H4 (cell line): ENCODE measurements around the gene TBC1D5. TPM values are rescaled to one million over a fixed set of nuclear protein-coding genes. Genes with fewer than 3 reads are reported as not detected.

Experiments used
- DNase-seq: peaks from one replicate; pipeline ENCODE4 v3.0.0-alpha.2; 2015; ENCODE audit warnings: low spot score
- total RNA-seq: library from RNA; depleted of rRNA; stranded (reverse); fragments of >200 nt; shearing (Covaris generic); gene quantifications from 2 replicates; pipeline ENCODE4 v1.2.3, GENCODE V29; 2014

TBC1D5 gene
- total RNA-seq, 1 experiment from 2014 or later, result 15.4 TPM

DNA sequence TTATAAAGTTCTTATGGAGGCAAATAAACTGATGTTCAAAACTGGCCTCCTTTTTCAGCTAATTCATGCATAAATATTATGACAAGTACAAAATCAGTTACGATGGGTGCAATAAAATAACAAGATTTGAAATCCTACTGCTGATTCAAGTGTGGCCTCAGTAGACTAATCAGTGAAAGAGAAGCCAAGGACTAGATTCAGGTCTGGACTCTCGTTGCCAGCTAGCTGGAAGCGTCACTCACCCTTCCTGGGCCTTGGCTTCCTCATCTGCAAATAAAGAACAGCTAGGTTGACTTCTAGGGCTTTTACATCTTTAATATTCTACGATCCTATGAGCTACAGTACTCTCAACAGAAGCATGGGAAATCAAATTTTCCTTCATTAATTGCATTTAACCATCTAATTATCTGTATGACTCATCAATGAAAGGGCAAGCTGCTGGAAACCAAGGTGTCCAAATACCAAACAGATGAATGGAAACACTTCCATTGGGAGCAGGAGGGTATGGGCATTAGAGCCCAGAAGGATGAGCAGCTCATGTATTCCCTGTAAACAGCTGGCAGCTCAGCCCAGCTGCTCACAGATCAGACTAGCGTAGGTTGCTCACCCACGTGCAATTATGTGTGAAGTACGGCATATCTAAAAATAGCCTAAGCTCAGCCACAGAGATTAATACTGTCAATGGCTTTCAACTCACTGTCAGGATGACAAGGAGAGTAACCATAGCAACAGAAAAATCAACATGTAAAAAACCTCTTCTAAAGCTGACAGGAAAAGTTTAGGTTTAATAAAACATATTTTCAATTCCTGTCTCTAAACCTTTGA lies 562.8 kb downstream of the TBC1D5 start:
- no peak for DNase-seq

DNA sequence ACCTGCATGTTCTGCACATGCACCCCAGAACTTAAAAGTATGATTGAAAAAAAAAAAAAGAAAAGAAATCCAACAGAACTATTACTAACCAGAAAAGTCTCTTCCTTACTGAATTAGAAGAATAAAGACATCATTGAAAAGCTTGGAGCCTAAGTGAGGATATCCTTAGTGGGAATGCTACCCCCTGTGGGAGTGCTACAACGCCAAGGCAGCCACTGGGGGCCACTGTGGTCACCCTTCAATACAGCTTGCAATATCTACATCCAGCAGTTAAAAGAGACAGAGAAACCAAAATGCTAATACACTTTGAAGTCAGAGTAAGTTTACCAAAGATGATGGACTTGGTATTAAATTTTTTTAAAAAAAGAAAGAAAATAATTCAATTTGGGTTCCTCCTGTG lies 565.7 kb downstream of the TBC1D5 start:
- no peak for DNase-seq

DNA sequence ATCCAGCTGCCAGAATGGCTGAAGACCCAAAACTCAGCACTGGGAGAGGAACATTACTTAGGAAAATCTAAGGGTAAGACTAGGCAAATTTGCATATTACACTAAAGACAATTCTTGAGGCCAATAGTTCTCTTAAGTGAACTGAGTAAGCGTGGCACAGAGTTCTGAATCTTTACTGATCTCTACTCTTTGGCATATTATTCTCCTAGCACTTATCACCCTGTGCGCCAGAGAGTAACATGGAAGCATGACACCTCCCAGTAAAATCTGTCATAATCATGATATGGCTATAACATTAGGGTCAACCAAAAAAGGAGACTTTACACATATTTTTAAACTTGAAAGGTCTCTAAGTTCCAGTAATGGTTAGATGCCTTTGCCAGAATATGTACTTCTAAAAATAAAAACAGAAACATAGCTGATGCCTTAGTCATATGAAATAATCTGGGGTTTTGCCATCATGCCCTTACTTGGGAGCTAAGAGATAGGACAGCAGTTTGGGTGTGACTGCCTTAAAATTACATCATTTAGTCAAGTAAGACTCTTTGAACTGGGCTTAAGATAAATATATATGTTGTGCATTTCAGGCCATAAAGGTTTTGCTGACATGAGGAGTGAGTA lies 567.1 kb downstream of the TBC1D5 start:
- no peak for DNase-seq

DNA sequence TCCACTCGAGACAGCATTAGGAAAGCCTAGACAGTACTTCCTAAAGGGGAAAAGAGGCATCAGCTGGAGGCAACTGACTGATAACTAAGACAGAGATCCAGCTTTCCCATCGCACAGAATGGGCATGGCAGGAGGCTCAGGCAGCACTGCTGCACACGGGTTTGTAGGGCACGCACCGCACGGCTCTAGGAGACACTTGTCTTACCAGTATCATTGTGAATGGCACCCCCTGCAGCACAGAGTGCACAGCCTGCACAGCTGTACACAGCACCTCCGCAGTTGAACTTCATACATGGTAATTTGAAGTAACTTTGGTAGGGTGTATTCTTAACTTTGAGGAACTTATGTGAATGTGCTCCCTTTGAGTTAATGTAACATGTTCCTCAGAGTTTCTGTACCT lies 576.1 kb downstream of the TBC1D5 start:
- DNase-seq, result no peak

DNA sequence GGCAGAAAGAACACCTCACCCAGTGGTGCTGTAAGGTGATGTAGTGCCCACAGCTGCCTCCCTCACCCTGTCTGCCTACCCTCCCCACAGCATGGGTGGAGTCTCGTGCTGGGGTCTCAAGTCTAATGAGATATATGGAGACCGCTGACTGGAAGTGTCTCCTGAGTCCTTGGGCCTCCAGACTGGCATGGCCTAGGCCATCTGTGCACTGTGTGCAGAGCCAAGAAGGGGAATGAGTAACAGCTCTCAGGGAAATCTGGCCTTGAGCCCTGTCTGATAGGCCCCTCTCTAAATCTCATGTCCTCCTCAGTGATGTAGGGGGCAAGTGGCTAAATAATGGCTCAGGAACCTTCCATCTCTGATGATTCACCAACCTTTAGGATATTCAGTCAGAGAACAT lies 580.3 kb downstream of the TBC1D5 start:
- no peak for DNase-seq

DNA sequence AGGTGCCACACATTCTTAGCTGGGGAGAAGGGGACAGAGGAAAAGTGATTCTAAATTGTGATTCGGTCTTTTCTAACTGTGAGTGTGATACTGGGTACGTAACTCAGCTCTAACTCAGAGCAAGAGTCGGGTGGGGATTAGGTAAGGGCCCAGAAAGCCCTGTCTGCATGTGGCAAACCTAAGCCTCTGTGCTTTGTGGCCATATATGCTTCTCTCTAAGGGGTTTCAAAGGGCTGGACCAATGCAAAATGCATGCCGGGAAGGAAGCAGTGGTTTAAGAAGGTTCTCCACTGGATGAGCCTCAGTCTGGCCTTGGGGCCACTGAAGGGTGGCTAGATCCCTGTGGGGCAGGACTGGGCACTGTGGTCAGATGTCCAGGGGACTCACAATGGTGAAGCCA lies 581.8 kb downstream of the TBC1D5 start:
- DNase-seq, result no peak

DNA sequence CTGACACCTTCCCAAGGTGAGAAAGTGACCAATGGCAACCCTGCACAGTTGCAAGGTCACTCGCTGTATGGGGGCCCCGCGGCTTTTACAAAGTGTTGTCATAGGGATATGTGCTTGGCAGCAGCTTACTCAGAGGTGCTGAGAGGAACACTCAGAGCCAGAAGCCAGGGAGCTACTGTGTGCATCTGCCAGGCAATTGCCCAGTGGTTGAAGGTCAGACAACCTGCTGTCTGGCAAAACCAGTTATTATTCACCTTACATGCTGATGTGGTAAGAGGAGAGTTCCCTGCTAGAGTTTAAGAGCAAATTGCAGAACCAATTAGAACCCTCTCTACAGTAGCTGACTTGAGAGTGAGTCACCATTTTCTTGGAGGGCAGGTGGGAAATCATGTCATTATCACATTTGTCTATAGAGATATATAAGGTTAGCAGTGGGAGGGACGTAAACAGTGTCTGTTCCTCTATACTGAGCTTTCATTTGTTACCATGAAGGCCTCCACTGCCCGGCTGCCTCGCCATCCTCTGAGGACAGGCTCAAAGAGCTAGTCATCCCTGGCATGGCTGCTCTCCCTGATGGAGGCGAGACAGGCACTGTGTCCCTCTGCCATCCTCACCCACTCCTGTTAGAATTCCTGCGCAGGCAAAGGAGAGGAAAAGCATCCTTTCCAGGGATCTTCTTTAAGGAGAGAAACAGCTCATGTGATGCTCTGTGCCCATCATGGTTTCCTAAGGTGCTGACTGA lies 583.3 kb downstream of the TBC1D5 start:
- no peak for DNase-seq

DNA sequence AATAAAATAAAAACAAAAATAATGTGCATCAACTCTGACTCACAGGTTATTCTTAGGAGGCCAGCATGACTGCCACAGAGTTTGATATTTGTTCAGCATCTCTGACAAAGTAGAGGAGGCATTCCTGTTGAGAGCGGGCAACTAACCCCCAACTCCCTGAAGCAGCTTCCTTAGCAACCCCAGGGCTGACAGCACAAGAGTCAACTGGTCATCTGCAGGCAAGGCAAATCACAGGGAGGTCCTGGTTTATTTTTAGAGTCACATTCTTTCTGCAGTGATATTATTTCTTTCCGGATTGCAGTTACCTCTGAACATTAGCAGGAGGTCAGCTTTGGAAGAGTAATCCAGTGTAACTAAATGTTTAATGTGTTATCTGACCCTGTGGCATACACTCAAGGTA lies 584.7 kb downstream of the TBC1D5 start:
- DNase-seq, result no peak

DNA sequence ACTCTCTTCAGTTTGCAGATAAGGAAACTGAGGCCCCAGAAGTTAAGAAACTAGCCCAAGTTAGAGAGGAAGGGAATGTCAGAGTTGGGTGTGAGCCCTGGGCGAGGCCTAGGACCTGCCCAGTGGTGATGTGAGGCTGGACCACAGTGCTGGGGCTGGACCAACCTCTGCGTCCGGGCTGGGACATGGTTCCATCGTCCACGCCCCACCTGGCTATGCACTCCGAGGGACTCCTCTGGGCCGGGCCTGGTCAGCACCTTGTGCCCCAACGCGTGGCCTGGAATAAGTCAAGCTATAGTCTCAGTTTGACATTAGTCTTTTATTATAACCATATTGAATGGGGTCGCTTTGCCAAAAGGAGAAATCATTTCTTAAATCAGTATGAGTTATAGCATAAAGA lies 585.6 kb downstream of the TBC1D5 start:
- no peak for DNase-seq

DNA sequence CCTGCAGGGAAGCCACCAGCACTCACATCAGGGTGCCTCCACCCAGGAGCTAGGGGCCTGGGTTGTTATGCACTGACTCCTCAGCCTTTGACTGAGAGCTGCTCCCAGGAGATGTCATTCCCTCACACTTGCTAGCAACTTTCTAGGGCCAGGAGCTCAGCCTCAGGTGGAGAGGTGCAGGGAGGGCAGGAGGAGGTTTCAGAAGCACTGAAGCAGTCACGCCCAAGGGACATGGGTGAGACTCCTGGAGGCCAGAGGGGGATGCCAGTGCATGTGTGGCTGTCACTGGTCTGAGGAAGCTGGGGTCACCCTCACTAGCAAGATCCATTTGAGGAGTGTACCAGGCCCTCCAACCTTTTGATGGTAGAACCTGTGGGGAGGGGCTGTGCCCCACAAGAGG lies 586.5 kb downstream of the TBC1D5 start:
- no peak for DNase-seq

DNA sequence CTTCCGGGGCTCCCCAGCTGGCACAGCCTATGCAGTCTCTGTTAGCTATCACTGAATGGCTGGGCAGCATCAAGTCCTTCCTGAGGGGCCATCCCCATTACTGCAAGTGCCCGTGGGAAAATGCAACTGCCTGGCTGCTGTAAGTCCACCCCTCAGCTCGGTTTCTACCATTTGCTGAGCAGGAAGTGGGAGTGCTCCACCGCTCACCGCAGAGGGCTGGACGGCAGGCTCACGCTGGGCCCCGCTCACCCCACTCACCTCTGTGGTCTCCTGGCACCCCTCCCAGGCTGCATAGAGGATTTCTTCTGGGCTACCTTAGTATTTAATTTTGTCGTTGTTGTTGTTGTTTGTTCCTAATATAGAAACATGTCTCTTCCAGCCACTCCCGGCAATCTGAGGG lies 587.5 kb downstream of the TBC1D5 start:
- no peak for DNase-seq

DNA sequence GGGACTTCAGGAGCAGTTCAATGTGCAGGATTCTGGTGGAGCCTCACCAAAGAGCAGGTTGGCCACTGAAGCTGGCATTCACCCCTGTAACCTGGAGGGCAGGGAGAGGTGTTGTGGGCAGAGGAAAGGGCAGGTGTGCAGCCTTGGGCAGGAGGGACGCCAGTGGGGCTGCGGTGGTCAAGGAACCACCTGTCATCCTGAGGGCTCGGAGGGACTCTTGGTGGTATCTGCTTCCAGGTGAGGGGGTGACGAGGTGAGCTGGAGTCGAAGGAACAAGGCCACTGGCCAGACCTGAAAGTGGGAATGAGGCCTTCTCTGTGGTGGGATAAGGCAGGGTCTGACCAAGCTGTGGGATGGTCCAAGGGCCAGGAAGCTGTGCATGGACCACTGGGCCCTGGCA lies 588.2 kb downstream of the TBC1D5 start:
- DNase-seq, result no peak

DNA sequence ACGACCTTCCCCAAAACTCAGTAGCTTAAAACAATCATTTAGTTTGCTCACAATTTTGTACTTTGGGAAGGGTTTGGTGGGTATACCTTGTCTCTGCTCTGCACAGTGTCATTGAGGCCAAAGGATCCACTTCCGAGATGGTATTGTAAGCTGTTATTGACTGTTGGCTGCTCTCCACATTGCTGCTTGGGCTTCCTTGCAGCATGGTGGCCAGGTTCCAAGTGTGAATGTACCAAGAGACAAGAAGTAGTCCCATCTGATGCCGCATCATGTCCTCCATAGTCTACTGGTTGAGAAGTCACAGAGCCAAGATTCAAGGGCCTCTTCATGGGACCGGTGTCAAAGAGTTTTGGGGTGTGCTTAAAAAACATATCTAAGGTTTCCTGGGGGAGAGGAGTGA lies 589.2 kb downstream of the TBC1D5 start:
- no peak for DNase-seq

DNA sequence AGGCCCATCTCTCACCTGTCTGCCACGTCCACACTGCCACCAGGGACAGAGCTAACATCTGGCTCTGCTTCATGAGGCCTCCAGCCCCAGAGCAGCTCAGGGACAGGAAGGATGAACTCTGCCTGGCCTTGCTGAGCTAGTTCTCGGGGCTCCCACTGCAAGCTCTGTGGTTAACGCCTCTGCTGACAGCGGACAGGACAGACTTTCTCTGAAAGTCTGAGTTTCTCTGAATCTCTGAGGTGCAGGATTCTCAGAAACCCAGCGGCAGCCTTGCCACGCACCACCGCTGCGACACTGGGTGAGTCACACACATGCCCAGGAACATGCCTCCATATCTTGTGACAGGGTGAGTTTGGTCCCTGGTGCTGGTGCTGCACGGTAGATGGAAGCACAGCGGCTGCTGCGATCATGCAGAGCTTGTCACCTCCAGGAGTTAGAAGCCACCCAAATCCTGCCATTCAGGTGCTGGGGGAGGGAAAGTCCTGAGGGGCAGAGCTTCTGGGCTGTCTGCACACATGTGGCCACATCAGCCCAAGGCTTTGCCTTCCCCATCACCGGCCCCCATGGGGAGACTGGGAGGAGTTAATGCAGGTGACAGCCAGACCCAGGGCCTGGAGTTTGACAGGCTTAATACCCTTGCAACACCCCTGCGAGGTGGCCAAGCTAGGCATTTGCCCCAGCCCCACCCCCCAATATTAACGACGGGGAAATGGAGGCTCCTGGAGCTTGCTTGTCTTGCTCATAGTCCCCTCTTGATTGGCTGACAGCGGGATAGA lies 590.6 kb downstream of the TBC1D5 start:
- DNase-seq, result no peak

DNA sequence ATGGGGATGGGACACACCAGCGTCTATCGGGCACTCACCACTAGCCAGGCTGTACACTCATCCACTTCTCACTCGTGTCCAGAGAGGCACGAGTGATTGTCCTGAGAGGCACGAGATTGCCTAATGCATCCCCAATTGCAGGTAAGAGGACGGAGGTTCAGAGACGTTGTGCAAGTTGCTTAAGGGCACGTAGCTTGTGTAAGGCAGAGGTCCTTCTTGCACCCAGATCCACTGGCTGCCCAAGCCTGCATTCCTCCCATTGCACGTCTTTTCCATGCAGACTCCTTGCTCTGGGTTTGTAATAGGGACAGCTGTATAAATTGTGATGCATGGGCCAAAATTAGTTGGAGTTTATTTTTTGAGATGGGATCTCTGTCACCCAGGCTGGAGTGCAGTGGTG lies 593.4 kb downstream of the TBC1D5 start:
- DNase-seq, result no peak

DNA sequence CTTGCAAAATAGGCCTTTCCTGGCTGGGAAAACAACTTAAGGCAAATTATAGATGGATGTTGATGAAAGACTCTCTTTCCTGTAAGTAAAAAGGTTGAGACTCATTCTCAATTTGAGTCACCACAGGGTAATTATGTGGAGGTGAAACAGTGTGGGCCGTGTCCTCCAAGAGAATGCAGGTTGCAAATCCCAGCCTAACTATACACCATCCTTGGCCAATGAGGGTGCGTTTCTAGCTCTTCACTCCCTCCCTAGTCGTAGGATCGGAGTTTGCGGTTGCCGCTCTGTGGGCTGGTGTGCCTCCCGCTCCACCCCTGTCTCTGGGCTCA lies 597.8 kb downstream of the TBC1D5 start:
- no peak for DNase-seq

DNA sequence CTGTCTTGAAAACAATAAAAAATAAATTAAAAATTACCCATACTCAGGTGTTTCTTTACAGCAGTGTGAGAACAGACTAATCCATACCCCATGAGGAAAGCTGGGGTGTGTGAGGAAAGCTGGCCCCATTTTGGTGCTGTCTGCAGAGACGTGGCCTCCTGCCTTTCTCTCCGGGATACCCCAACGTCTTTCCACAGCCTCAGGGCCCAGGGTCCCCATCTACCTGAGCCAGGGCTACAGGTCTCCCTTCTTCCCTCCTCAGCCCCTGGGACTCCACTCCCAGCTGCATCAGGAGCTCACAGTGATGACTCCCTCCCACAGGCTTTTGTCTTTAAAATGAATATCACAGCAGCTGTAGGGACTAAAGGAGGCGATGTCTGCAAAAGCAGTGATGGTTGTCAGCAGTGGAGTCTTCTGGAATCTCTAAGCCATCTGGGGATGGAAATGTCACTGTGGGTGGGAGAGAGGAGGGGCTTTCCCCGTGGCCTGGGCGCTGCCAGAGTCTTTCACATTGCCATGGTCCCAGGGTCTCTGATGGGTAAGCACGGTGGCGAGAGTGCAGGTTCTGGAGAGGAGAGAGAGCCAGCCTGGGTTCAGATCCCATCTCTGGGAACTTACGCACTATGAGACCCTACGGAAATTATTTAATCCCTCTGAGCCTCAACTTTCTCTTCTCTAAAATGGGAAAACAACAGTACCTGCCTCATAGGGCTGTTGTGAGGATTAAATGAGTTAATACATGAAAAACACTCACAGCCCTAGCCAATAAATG lies 598.4 kb downstream of the TBC1D5 start:
- no peak for DNase-seq

DNA sequence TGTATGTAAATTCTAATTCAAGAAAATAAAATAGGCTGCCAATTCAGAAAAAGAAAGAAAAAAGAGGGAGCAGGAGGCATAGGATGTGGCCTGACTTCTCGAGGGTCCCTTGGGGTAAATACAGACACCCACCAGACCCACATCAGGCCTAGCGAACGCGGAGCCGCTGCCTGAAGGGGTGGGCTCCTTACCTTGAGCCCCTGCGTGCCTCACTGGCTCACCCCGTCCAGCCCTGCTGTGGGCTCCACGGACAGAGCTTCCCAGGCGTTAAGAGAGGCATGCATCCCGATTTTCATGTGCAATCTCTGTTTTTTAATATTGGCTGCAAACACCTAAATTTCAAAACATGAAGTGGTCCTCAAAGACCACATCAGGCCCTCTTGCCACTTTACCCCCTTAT lies 599.9 kb downstream of the TBC1D5 start:
- DNase-seq, result no peak

DNA sequence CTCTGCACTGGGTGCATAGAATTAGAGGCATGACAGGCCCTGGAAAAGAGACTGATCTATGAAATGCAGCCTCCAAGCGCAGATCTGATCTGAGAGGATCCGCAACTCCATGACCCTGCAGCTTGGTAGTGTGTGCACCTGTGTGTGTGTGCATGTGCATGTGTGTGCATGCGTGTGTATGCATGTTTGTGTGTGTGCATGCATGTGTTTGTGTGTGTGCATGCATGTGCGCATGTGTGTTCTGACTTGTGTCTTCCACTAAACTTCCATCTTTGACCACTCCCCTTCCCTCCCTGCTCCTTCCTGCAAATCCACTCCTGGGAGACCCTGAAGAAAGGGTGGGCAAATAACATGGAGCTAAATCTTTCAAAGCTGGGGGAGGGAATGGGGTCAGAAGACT lies 600.7 kb downstream of the TBC1D5 start:
- no peak for DNase-seq

DNA sequence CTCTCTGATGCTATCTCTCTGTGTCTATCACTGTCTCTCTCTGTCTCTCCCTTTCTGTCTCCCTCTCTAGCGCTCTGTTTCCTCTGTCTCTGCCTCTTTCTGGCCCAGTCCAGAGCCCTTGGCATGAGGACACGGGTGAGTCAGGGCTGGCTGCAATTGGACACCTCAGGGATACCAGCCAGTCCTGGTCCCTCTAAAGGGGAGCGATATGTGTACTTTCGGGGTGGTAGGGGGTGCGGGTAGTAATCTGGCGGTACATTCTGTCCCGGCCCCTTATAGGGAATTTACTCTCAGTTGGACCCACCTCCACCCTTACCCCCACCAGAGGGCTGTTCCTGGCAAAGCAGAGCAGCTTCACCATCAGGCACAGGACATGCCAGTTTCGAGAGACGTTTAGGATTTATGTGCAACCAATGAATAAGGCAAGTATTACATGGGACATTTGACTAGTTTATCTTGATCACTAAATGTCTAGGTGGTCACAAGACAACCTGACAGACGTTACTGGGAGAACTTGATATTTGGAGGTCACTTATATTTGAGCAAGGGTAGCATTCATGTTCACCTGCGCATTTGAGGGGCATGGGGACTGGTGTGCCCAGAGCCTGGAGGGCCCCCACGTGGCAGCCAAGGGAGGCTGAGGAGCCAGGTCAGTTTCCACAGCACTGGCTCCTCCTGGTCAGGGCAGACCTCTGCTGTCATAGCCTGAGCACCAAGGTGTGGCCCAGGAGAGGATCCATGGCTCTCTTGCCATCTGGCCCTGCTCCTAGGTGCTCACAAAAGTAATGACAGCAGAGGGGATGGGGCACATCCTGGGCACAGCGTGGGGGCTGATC lies 601.5 kb downstream of the TBC1D5 start:
- DNase-seq, result no peak
